HepG2 (cell line): ENCODE measurements around the gene KATNB1. TPM values are rescaled to one million over a fixed set of nuclear protein-coding genes. Genes with fewer than 3 reads are reported as not detected.
A peak's percentile ranks its signal among the peaks of the same experiment; 100 is the strongest.

Source experiments
- ATAD3A ChIP-seq: sonication (generic); formaldehyde crosslinking; IDR thresholded peaks from 2 replicates; pipeline ENCODE4 v1.4.0; 2020; ENCODE audit warnings: missing genetic modification reagents
- ATF5 ChIP-seq: sonication (generic); formaldehyde crosslinking; IDR thresholded peaks from 2 replicates; pipeline ENCODE4 v1.4.0; 2020; ENCODE audit warnings: mild to moderate bottlenecking, low read depth, missing genetic modification reagents
- DZIP1 ChIP-seq: sonication (generic); formaldehyde crosslinking; IDR thresholded peaks from 2 replicates; pipeline ENCODE4 v1.5.0; 2020; ENCODE audit warnings: mild to moderate bottlenecking, missing genetic modification reagents
- GLI4 ChIP-seq: sonication (generic); formaldehyde crosslinking; IDR thresholded peaks from 2 replicates; pipeline ENCODE4 v1.5.1; 2020; ENCODE audit warnings: missing genetic modification reagents, mild to moderate bottlenecking, moderate library complexity, borderline replicate concordance
- HNRNPUL1 ChIP-seq: fragments of 200-400 bp; formaldehyde crosslinking; IDR thresholded peaks from 2 replicates; pipeline ENCODE4 v1.6.1; 2017; ENCODE audit warnings: low read depth, mild to moderate bottlenecking, low read length, moderate library complexity
- KDM2A ChIP-seq: sonication (generic); formaldehyde crosslinking; IDR thresholded peaks from 2 replicates; pipeline ENCODE4 v1.4.0; 2020; ENCODE audit warnings: low read depth, missing genetic modification reagents, borderline replicate concordance
- KDM5B ChIP-seq: sonication (generic); formaldehyde crosslinking; IDR thresholded peaks from 2 replicates; pipeline ENCODE4 v1.4.0; 2020; ENCODE audit warnings: missing genetic modification reagents, mild to moderate bottlenecking, borderline replicate concordance
- KLF16 ChIP-seq, 2 experiments: sonication (generic) in 1 of 2; formaldehyde crosslinking in 1 of 2; IDR thresholded peaks; 2 replicates each; pipeline versions ENCODE4 v1.6.1 to v1.8.0; 2016 to 2023; ENCODE audit warnings: missing genetic modification reagents in 2 of 2, missing compliant biosample characterization in 1 of 2
- MAF1 ChIP-seq: sonication (generic); formaldehyde crosslinking; IDR thresholded peaks from 2 replicates; pipeline ENCODE4 v1.5.0; 2020; ENCODE audit warnings: missing genetic modification reagents, borderline replicate concordance
- PCBP2 ChIP-seq: fragments of 200-400 bp; formaldehyde crosslinking; optimal IDR thresholded peaks from 2 replicates; pipeline ENCODE3; 2018; ENCODE audit warnings: low read length, low read depth; ENCODE audit not compliant: poor library complexity, severe bottlenecking
- PLSCR1 ChIP-seq: sonication (generic); formaldehyde crosslinking; IDR thresholded peaks from 2 replicates; pipeline ENCODE4 v1.5.0; 2020; ENCODE audit warnings: missing genetic modification reagents, mild to moderate bottlenecking, borderline replicate concordance
- PPARG ChIP-seq: conservative IDR thresholded peaks from 2 replicates; pipeline ENCODE4 v1.6.1; 2016; ENCODE audit warnings: missing biosample characterization, missing genetic modification reagents
- ZNF468 ChIP-seq: sonication (generic); formaldehyde crosslinking; IDR thresholded peaks from 2 replicates; pipeline ENCODE4 v1.8.0; 2022; ENCODE audit warnings: mild to moderate bottlenecking, moderate library complexity, missing genetic modification reagents
- ZNF615 ChIP-seq: sonication (generic); formaldehyde crosslinking; IDR thresholded peaks from 2 replicates; pipeline ENCODE4 v1.5.0; 2020; ENCODE audit warnings: mild to moderate bottlenecking, missing genetic modification reagents, borderline replicate concordance
- ZNF792 ChIP-seq: IDR thresholded peaks from 2 replicates; pipeline ENCODE4 v1.6.1; 2016
- polyA plus RNA-seq, 8 experiments: library from polyadenylated mRNA; depleted of rRNA in 3 of 8; stranded (reverse) in 7 of 8; unstranded in 1 of 8; fragments of >200 nt; fragmentation: Illumina TruSeq in 4 of 8; extraction: Trizol in 4 of 8; gene quantifications; 2 replicates each; pipeline versions ENCODE4 v1.2.1 to v1.2.3, GENCODE V29; 2011 to 2016; ENCODE audit warnings: low read depth in 4 of 8, missing spikeins in 1 of 8, mixed read lengths in 1 of 8; ENCODE audit not compliant: insufficient read depth in 1 of 8
- total RNA-seq, 5 experiments: library from RNA; depleted of rRNA; stranded (reverse); fragments of >200 nt; fragmentation: Illumina TruSeq; extraction: Trizol; gene quantifications; 2 replicates each; pipeline ENCODE4 v1.2.3, GENCODE V29; 2016; ENCODE audit warnings: low read depth in 1 of 5
- TF ChIP-seq, protein P1 (sequence below): sonication (generic); formaldehyde crosslinking; IDR thresholded peaks from 2 replicates; pipeline ENCODE4 v1.4.0; 2020; ENCODE audit warnings: missing genetic modification reagents
- TF ChIP-seq, protein P2 (sequence below): sonication (generic); formaldehyde crosslinking; IDR thresholded peaks from 2 replicates; pipeline ENCODE4 v1.4.0; 2020; ENCODE audit warnings: missing genetic modification reagents
- TF ChIP-seq, protein P3 (sequence below): sonication (generic); formaldehyde crosslinking; IDR thresholded peaks from 2 replicates; pipeline ENCODE4 v1.4.0; 2020; ENCODE audit warnings: missing genetic modification reagents, mild to moderate bottlenecking, borderline replicate concordance

The KATNB1 gene
- total and polyA plus RNA-seq, 2 of the 13 experiments (the other 11 are each of a cell fraction or from before 2014, with no cell fraction given): 31.5 to 43.5 TPM

DNA sequence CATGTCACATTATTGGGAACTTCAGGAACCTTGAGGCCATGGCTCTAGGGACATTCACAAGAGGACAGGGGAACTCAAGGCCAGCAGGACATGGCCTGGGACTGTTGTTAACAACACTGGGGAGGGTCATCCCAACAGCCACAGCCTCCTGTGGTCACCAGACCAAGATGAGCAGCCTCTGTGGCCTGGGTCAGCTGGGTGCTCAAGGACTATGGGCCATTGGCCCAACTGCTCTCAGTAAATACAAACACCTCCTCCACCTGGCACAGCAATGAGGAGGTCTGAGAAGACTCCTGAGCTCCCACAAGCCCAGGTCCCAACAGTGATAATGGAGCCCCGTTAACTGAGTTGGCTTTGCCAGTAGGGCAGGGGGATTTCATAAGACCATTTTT, 45.8 kb downstream of the KATNB1 start (continued):
- no peak for TF ChIP-seq DZIP1 (CRISPR knock-in tag)
- no peak for TF ChIP-seq ZNF792
- TF ChIP-seq MAF1 (CRISPR knock-in tag): no peak
- no peak for TF ChIP-seq ATF5 (CRISPR knock-in tag)
- TF ChIP-seq HNRNPUL1: no peak
- TF ChIP-seq ATAD3A: no peak
- no peak for TF ChIP-seq PPARG
- no peak for TF ChIP-seq ZNF615
- TF ChIP-seq, protein P1, sequence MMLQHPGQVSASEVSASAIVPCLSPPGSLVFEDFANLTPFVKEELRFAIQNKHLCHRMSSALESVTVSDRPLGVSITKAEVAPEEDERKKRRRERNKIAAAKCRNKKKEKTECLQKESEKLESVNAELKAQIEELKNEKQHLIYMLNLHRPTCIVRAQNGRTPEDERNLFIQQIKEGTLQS (CRISPR knock-in tag): no peak
- TF ChIP-seq KDM5B (CRISPR knock-in tag): peak; percentile 5; the same call in 1 of the 2 replicates
- no peak for TF ChIP-seq PCBP2
- no peak for TF ChIP-seq ZNF468 (CRISPR knock-in tag)
- TF ChIP-seq, protein P2, sequence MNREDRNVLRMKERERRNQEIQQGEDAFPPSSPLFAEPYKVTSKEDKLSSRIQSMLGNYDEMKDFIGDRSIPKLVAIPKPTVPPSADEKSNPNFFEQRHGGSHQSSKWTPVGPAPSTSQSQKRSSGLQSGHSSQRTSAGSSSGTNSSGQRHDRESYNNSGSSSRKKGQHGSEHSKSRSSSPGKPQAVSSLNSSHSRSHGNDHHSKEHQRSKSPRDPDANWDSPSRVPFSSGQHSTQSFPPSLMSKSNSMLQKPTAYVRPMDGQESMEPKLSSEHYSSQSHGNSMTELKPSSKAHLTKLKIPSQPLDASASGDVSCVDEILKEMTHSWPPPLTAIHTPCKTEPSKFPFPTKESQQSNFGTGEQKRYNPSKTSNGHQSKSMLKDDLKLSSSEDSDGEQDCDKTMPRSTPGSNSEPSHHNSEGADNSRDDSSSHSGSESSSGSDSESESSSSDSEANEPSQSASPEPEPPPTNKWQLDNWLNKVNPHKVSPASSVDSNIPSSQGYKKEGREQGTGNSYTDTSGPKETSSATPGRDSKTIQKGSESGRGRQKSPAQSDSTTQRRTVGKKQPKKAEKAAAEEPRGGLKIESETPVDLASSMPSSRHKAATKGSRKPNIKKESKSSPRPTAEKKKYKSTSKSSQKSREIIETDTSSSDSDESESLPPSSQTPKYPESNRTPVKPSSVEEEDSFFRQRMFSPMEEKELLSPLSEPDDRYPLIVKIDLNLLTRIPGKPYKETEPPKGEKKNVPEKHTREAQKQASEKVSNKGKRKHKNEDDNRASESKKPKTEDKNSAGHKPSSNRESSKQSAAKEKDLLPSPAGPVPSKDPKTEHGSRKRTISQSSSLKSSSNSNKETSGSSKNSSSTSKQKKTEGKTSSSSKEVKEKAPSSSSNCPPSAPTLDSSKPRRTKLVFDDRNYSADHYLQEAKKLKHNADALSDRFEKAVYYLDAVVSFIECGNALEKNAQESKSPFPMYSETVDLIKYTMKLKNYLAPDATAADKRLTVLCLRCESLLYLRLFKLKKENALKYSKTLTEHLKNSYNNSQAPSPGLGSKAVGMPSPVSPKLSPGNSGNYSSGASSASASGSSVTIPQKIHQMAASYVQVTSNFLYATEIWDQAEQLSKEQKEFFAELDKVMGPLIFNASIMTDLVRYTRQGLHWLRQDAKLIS (CRISPR knock-in tag): no peak
- TF ChIP-seq KLF16 (CRISPR knock-in tag; IDR thresholded peaks at IDR 0.05): no peak
- TF ChIP-seq GLI4: no peak
- TF ChIP-seq PLSCR1 (CRISPR knock-in tag): no peak
- peak; percentile 0; the same call in 1 of the 2 replicates for TF ChIP-seq KDM2A (CRISPR knock-in tag)
- TF ChIP-seq, protein P3, sequence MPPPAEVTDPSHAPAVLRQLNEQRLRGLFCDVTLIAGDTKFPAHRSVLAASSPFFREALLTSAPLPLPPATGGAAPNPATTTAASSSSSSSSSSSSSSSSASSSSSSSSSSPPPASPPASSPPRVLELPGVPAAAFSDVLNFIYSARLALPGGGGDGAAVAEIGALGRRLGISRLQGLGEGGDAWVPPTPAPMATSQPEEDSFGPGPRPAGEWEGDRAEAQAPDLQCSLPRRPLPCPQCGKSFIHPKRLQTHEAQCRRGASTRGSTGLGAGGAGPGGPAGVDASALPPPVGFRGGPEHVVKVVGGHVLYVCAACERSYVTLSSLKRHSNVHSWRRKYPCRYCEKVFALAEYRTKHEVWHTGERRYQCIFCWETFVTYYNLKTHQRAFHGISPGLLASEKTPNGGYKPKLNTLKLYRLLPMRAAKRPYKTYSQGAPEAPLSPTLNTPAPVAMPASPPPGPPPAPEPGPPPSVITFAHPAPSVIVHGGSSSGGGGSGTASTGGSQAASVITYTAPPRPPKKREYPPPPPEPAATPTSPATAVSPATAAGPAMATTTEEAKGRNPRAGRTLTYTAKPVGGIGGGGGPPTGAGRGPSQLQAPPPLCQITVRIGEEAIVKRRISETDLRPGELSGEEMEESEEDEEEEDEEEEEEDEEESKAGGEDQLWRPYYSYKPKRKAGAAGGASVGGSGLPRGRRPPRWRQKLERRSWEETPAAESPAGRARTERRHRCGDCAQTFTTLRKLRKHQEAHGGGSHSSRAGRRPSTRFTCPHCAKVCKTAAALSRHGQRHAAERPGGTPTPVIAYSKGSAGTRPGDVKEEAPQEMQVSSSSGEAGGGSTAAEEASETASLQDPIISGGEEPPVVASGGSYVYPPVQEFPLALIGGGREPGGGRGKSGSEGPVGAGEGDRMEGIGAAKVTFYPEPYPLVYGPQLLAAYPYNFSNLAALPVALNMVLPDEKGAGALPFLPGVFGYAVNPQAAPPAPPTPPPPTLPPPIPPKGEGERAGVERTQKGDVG (CRISPR knock-in tag): no peak
